ENCODE measurements around the gene HOXA1.

Gene HOXA1

DNA sequence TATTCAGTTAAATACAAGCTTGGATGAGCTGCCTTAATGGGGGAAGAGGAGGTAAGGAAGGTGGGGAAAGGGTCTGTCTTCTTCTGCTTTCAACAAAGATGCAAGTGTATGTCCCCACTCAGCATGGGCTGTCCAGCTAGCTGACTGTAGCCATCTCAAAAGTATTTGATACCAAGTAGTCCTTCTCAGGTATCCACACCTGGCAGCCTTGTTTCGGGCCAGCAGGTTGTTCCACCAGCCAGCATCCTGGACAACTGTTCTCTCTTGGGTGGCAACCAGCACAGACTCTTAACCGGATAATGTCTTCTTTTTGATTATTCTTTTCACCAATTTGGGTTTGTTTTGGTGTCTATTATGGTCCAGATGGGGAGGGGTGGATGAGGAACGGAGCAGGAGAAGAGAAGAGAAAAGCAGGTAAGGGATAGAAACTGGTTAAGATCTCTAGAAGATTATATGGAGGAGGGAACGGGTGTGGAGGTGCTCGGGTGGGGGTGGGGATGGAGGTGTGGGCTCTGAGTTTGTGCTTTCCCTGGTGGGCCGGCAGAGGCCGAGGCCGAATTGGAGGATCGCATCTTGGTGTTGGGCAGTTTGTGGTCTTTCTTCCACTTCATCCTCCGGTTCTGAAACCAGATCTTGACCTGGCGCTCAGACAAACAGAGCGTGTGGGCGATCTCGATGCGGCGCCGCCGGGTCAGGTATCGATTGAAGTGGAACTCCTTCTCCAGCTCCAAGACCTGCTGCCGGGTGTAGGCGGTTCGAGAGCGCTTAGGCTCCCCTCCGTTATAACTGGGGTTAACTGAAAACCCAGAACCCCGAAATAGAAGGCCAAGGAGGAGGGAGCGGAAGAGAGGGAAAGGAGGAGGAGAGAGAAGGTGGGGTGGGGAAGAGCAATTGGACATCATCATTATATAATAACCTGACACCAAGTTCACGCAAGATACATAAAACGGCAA, 33.3 kb upstream of the HOXA1 start:
- Histone ChIP-seq H3K4ac (ENCODE audit: low read depth, low read length) (no peak overlapping the region), H3K79me2 (ENCODE audit: control insufficient read depth, insufficient read depth, low read length) (no peaks in the 10 kb centered on the region), H4K5ac (ENCODE audit: low read length) (no peak overlapping the region), H3K4me2 (ENCODE audit: low read length) (no peak overlapping the region), H3K23ac (ENCODE audit: low read length) (no peak overlapping the region), H3K27ac (ENCODE audit: low read depth, low read length) (no peak overlapping the region), H2BK15ac (replicated peaks; ENCODE audit: low read depth) (no peak overlapping the region), H2BK120ac (ENCODE audit: low read depth, low read length) (no peak overlapping the region), H2BK5ac (ENCODE audit: low read length) (no peak overlapping the region), H3K56ac (ENCODE audit: low read length) (no peak overlapping the region), H3K18ac (ENCODE audit: low read length) (no peak overlapping the region), H3K36me3 (ENCODE audit: control insufficient read depth, insufficient read depth, low read length) (no peaks in the 10 kb centered on the region), H3K4me1 (ENCODE audit: control insufficient read depth, low read depth, low read length) (no peaks in the 10 kb centered on the region), H2AK5ac (ENCODE audit: low read length) (no peak overlapping the region), H3K79me1 (ENCODE audit: low read length) (no peaks in the 10 kb centered on the region), H3K27me3 (ENCODE audit: insufficient read depth, low read length, poor library complexity) (peaks cover 90% of the 10 kb centered on the region), H4K8ac (ENCODE audit: low read depth, low read length) (no peak overlapping the region), H3K4me3 (ENCODE audit: low read length) (no peak overlapping the region), H3K9ac (ENCODE audit: low read length) (no peak overlapping the region)
- WGBS (ENCODE audit: extremely low coverage, insufficient coverage, low lambda C conversion rate) = no CpG with 5 or more reads among the region's 28 CpGs
- DNase-seq = no peak

- Histone ChIP-seq H3K9ac (ENCODE audit: low read length) (no peak overlapping the region), H3K4me3 (ENCODE audit: low read length) (no peak overlapping the region), H2BK5ac (ENCODE audit: low read length) (no peak overlapping the region), H3K27ac (ENCODE audit: low read depth, low read length) (no peak overlapping the region), H4K8ac (ENCODE audit: low read depth, low read length) (no peak overlapping the region), H2BK120ac (ENCODE audit: low read depth, low read length) (no peak overlapping the region), H3K4me1 (ENCODE audit: control insufficient read depth, low read depth, low read length) (no peaks in the 10 kb centered on the region), H3K27me3 (ENCODE audit: insufficient read depth, low read length, poor library complexity) (peaks cover 90% of the 10 kb centered on the region), H3K23ac (ENCODE audit: low read length) (no peak overlapping the region), H3K36me3 (ENCODE audit: control insufficient read depth, insufficient read depth, low read length) (no peaks in the 10 kb centered on the region), H3K79me1 (ENCODE audit: low read length) (no peaks in the 10 kb centered on the region), H2AK5ac (ENCODE audit: low read length) (no peak overlapping the region), H3K18ac (ENCODE audit: low read length) (no peak overlapping the region), H4K5ac (ENCODE audit: low read length) (no peak overlapping the region), H2BK15ac (replicated peaks; ENCODE audit: low read depth) (no peak overlapping the region), H3K4me2 (ENCODE audit: low read length) (no peak overlapping the region), H3K79me2 (ENCODE audit: control insufficient read depth, insufficient read depth, low read length) (no peaks in the 10 kb centered on the region), H3K56ac (ENCODE audit: low read length) (no peak overlapping the region), H3K4ac (ENCODE audit: low read depth, low read length) (no peak overlapping the region)
- no CpG with 5 or more reads among the region's 2 CpGs for WGBS (ENCODE audit: extremely low coverage, insufficient coverage, low lambda C conversion rate)
- DNase-seq = no peak
These were observed 32.2 kb upstream of the HOXA1 start for GRCh38 chr7:27128034-27128433.

- Histone ChIP-seq H3K4me2 (ENCODE audit: low read length) (no peak overlapping the region), H3K9ac (ENCODE audit: low read length) (no peak overlapping the region), H2BK120ac (ENCODE audit: low read depth, low read length) (no peak overlapping the region), H3K4me1 (ENCODE audit: control insufficient read depth, low read depth, low read length) (no peaks in the 10 kb centered on the region), H3K56ac (ENCODE audit: low read length) (no peak overlapping the region), H3K36me3 (ENCODE audit: control insufficient read depth, insufficient read depth, low read length) (no peaks in the 10 kb centered on the region), H3K27ac (ENCODE audit: low read depth, low read length) (no peak overlapping the region), H2BK15ac (replicated peaks; ENCODE audit: low read depth) (no peak overlapping the region), H3K27me3 (ENCODE audit: insufficient read depth, low read length, poor library complexity) (peaks cover 94% of the 10 kb centered on the region), H2AK5ac (ENCODE audit: low read length) (no peak overlapping the region), H2BK5ac (ENCODE audit: low read length) (no peak overlapping the region), H3K23ac (ENCODE audit: low read length) (no peak overlapping the region), H3K4ac (ENCODE audit: low read depth, low read length) (no peak overlapping the region), H4K8ac (ENCODE audit: low read depth, low read length) (no peak overlapping the region), H3K18ac (ENCODE audit: low read length) (no peak overlapping the region), H3K79me1 (ENCODE audit: low read length) (no peaks in the 10 kb centered on the region), H4K5ac (ENCODE audit: low read length) (no peak overlapping the region), H3K4me3 (ENCODE audit: low read length) (no peak overlapping the region), H3K79me2 (ENCODE audit: control insufficient read depth, insufficient read depth, low read length) (no peaks in the 10 kb centered on the region)
- 100% methylated on average over 1 of the region's 3 CpGs for whole genome bisulfite sequencing (ENCODE audit: extremely low coverage, insufficient coverage, low lambda C conversion rate)
- DNase-seq = no peak
These were observed 31.0 kb upstream of the HOXA1 start for GRCh38 chr7:27126596-27127327.

DNA sequence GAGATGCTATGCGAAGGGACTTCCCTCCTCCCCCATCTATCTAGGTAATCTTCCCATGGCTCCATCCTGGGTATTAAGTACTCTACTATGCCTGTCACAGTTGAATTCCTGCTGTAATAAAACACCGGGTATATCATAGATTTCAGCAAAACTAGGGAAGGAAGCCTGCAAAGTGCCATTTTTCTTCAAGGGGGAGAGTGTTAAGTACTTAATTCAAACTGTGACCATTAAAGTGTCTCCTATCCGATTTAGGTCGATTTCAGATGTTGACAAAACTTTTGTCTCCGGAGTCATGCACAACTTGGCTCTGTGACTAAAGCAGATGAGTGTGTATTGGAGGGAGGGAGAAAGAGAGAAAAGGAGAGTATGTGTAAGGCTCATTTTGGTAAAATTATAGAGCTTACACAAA, 30.2 kb upstream of the HOXA1 start:
- no peak for DNase-seq
- no peaks in the 10 kb centered on the region for H3K4me1 ChIP-seq (ENCODE audit: control insufficient read depth, low read depth, low read length)

GRCh38 chr7:27124902-27125689, 29.3 kb upstream of the HOXA1 start:
- H2BK5ac ChIP-seq (ENCODE audit: low read length) = no peak overlapping the region
- no peak overlapping the region for H3K4me2 ChIP-seq (ENCODE audit: low read length)
- WGBS (ENCODE audit: extremely low coverage, insufficient coverage, low lambda C conversion rate) = no CpG with 5 or more reads among the region's 8 CpGs
- no peak overlapping the region for H3K4ac ChIP-seq (ENCODE audit: low read depth, low read length)
- no peaks in the 10 kb centered on the region for H3K36me3 ChIP-seq (ENCODE audit: control insufficient read depth, insufficient read depth, low read length)
- no peaks in the 10 kb centered on the region for H3K79me2 ChIP-seq (ENCODE audit: control insufficient read depth, insufficient read depth, low read length)
- no peak overlapping the region for H3K18ac ChIP-seq (ENCODE audit: low read length)
- H2BK15ac ChIP-seq (replicated peaks; ENCODE audit: low read depth) = no peak overlapping the region
- no peak for DNase-seq
- H2BK120ac ChIP-seq (ENCODE audit: low read depth, low read length) = no peak overlapping the region
- H3K9ac ChIP-seq (ENCODE audit: low read length) = no peak overlapping the region
- no peak overlapping the region for H3K56ac ChIP-seq (ENCODE audit: low read length)
- H3K4me1 ChIP-seq (ENCODE audit: control insufficient read depth, low read depth, low read length) = no peaks in the 10 kb centered on the region
- H3K27ac ChIP-seq (ENCODE audit: low read depth, low read length) = no peak overlapping the region
- H4K5ac ChIP-seq (ENCODE audit: low read length) = no peak overlapping the region
- no peak overlapping the region for H4K8ac ChIP-seq (ENCODE audit: low read depth, low read length)
- H3K4me3 ChIP-seq (ENCODE audit: low read length) = no peak overlapping the region
- peaks cover 97% of the 10 kb centered on the region for H3K27me3 ChIP-seq (ENCODE audit: insufficient read depth, low read length, poor library complexity)
- no peak overlapping the region for H3K23ac ChIP-seq (ENCODE audit: low read length)
- H2AK5ac ChIP-seq (ENCODE audit: low read length) = no peak overlapping the region
- no peaks in the 10 kb centered on the region for H3K79me1 ChIP-seq (ENCODE audit: low read length)

More for the DNA sequence above, 30.2 kb upstream of the HOXA1 start:
- H2AK5ac ChIP-seq (ENCODE audit: low read length) = no peak overlapping the region
- H3K4me3 ChIP-seq (ENCODE audit: low read length) = no peak overlapping the region
- no peak overlapping the region for H3K4me2 ChIP-seq (ENCODE audit: low read length)
- peaks cover 94% of the 10 kb centered on the region for H3K27me3 ChIP-seq (ENCODE audit: insufficient read depth, low read length, poor library complexity)
- H3K18ac ChIP-seq (ENCODE audit: low read length) = no peak overlapping the region
- no peak overlapping the region for H3K56ac ChIP-seq (ENCODE audit: low read length)
- no peak overlapping the region for H3K9ac ChIP-seq (ENCODE audit: low read length)
- H3K4ac ChIP-seq (ENCODE audit: low read depth, low read length) = no peak overlapping the region
- H3K79me2 ChIP-seq (ENCODE audit: control insufficient read depth, insufficient read depth, low read length) = no peaks in the 10 kb centered on the region
- no peak overlapping the region for H3K27ac ChIP-seq (ENCODE audit: low read depth, low read length)
- H3K79me1 ChIP-seq (ENCODE audit: low read length) = no peaks in the 10 kb centered on the region
- H2BK120ac ChIP-seq (ENCODE audit: low read depth, low read length) = no peak overlapping the region
- no CpG with 5 or more reads among the region's 5 CpGs for WGBS (ENCODE audit: extremely low coverage, insufficient coverage, low lambda C conversion rate)
- no peak overlapping the region for H2BK5ac ChIP-seq (ENCODE audit: low read length)
- H4K5ac ChIP-seq (ENCODE audit: low read length) = no peak overlapping the region
- no peaks in the 10 kb centered on the region for H3K36me3 ChIP-seq (ENCODE audit: control insufficient read depth, insufficient read depth, low read length)
- H2BK15ac ChIP-seq (replicated peaks; ENCODE audit: low read depth) = no peak overlapping the region
- H4K8ac ChIP-seq (ENCODE audit: low read depth, low read length) = no peak overlapping the region
- no peak overlapping the region for H3K23ac ChIP-seq (ENCODE audit: low read length)

Measured in mesendoderm (in vitro differentiated cells).